K562 (cell line): Measurements from ENCODE around the gene MMS19. TPM values are rescaled to one million over a fixed set of nuclear protein-coding genes. Genes with fewer than 3 reads are reported as not detected.

Source experiments
- ATAC-seq: fragments of 200-7000 bp; cut with Tn5 transposase; 3 replicates; pipeline ENCODE4 v1.9.1; 2020; ENCODE audit warnings: moderate library complexity
- BruUV-seq: library from RNA; stranded (reverse); fragments of 400-500 nt; replicated peaks from 2 replicates; lab custom pipeline; 2021; lab: Mats Ljungman, UMichigan
- CTCF ChIA-PET: fragments of 300-600 bp; formaldehyde crosslinking; extraction: SDS; loops from one replicate; lab custom pipeline; 2021; ENCODE audit warnings: low intra/inter-chr PET ratio; lab: Yijun Ruan, JAX
- POLR2A ChIA-PET: fragments of 300-600, 350-650 bp; sonication (Branson Sonifier 250); formaldehyde crosslinking; extraction: SDS; loops from one replicate; lab custom pipeline; 2021; ENCODE audit warnings: antibody characterized with exemption, inconsistent platforms; lab: Yijun Ruan, JAX
- DNase-seq, 4 experiments: peaks; one replicate each; pipeline versions ENCODE4 v3.0.0 to v3.0.0-alpha.2; 2011 to 2018; ENCODE audit warnings: low spot score in 3 of 4, mixed read lengths in 3 of 4; ENCODE audit errors: extremely low read depth in 1 of 4
- FAIRE-seq: peaks from 2 replicates; lab custom pipeline; 2011; peaks lifted over from hg19 to GRCh38; lab: Jason Lieb, UNC
- H2AFZ ChIP-seq: 2 replicates; pipeline ENCODE4 v1.6.0; 2011; ENCODE audit warnings: low read depth, low read length, control low read depth, inconsistent platforms
- H3K27ac ChIP-seq: fragments of 200-600 bp; 3 replicates; pipeline ENCODE4 v1.8.0; 2011; ENCODE audit warnings: low read depth, mild to moderate bottlenecking, control low read depth, inconsistent platforms, low read length, moderate library complexity, mixed read lengths; ENCODE audit errors: extremely low read depth
- H3K27me3 ChIP-seq, 2 experiments: fragments of 300-600 bp in 1 of 2; 2 replicates in 1 of 2; 3 replicates in 1 of 2; pipeline versions ENCODE4 v1.6.0 to v1.8.0; 2011; ENCODE audit warnings: inconsistent platforms in 2 of 2, low read length in 2 of 2, mild to moderate bottlenecking in 1 of 2, mixed read lengths in 1 of 2, moderate library complexity in 1 of 2; ENCODE audit not compliant: control insufficient read depth in 2 of 2, insufficient read depth in 2 of 2
- H3K36me3 ChIP-seq: fragments of 300-600 bp; 3 replicates; pipeline ENCODE4 v1.8.0; 2011; ENCODE audit warnings: mild to moderate bottlenecking, low read length, inconsistent platforms; ENCODE audit not compliant: control insufficient read depth, insufficient read depth
- H3K4me1 ChIP-seq, 2 experiments: fragments of 200-600 bp in 1 of 2; replicated peaks in 1 of 2; 2 replicates in 1 of 2; 3 replicates in 1 of 2; pipeline versions ENCODE4 v1.5.1 to v1.8.0; 2011; ENCODE audit warnings: inconsistent platforms in 2 of 2, low read length in 2 of 2, mild to moderate bottlenecking in 1 of 2, mixed read lengths in 1 of 2, moderate library complexity in 1 of 2; ENCODE audit not compliant: control insufficient read depth in 2 of 2, insufficient read depth in 2 of 2
- H3K4me2 ChIP-seq: 2 replicates; pipeline ENCODE4 v1.6.1; 2011; ENCODE audit warnings: low read length, control low read depth, inconsistent platforms, mixed read lengths; ENCODE audit not compliant: insufficient read depth
- H3K4me3 ChIP-seq: fragments of 200-600 bp; sonication (generic), shearing (Covaris generic); 2 replicates; pipeline ENCODE4 v1.5.1; 2016; ENCODE audit warnings: control low read depth, inconsistent platforms
- H3K79me2 ChIP-seq: fragments of 200-600 bp; 3 replicates; pipeline ENCODE4 v1.8.0; 2011; ENCODE audit warnings: low read length, inconsistent platforms; ENCODE audit not compliant: control insufficient read depth, insufficient read depth
- H3K9ac ChIP-seq, 2 experiments: 2 replicates each; pipeline versions ENCODE4 v1.6.0 to v1.6.1; 2011; ENCODE audit warnings: low read depth in 2 of 2, low read length in 2 of 2, control low read depth in 1 of 2, inconsistent platforms in 1 of 2, mild to moderate bottlenecking in 1 of 2, mixed read lengths in 1 of 2; ENCODE audit not compliant: insufficient read depth in 1 of 2
- H3K9me1 ChIP-seq: one replicate; pipeline ENCODE4 v1.6.0; 2011; ENCODE audit warnings: inconsistent platforms, mild to moderate bottlenecking, low read length, moderate library complexity; ENCODE audit not compliant: control insufficient read depth, insufficient read depth
- H3K9me3 ChIP-seq: replicated peaks from 2 replicates; pipeline ENCODE4 v1.5.1; 2011; ENCODE audit warnings: low read depth, low read length, inconsistent platforms; ENCODE audit not compliant: control insufficient read depth, insufficient read depth
- H4K20me1 ChIP-seq: replicated peaks from 2 replicates; pipeline ENCODE4 v1.6.1; 2011; ENCODE audit warnings: low read length, inconsistent platforms, mixed read lengths; ENCODE audit not compliant: control insufficient read depth, insufficient read depth
- CHAMP1 ChIP-seq: fragments of 450-650 bp; IDR thresholded peaks from 2 replicates; pipeline ENCODE4 v1.6.1; 2016; ENCODE audit warnings: mild to moderate bottlenecking
- ESRRA ChIP-seq: fragments of 450-650 bp; IDR thresholded peaks from 2 replicates; pipeline ENCODE4 v1.6.1; 2014; ENCODE audit warnings: low read depth, mild to moderate bottlenecking, moderate library complexity, borderline replicate concordance
- FUS ChIP-seq: fragments of 200-400 bp; formaldehyde crosslinking; optimal IDR thresholded peaks from 2 replicates; pipeline ENCODE3; 2017; ENCODE audit warnings: low read depth, low read length
- HLTF ChIP-seq: fragments of 450-650 bp; IDR thresholded peaks from 2 replicates; pipeline ENCODE4 v1.6.1; 2016
- KAT2B ChIP-seq: IDR thresholded peaks from one replicate; pipeline ENCODE4 v1.6.1; 2012; ENCODE audit warnings: low read depth, mild to moderate bottlenecking, control low read depth, inconsistent platforms, low read length, moderate library complexity
- MYBL2 ChIP-seq, 2 experiments: fragments of 450-650 bp in 1 of 2; sonication (generic) in 1 of 2; formaldehyde crosslinking in 1 of 2; IDR thresholded peaks; 2 replicates each; pipeline versions ENCODE4 v1.6.1 to v1.8.1; 2017 to 2022; ENCODE audit warnings: borderline replicate concordance in 1 of 2, inconsistent platforms in 1 of 2, low read depth in 1 of 2, mild to moderate bottlenecking in 1 of 2, missing genetic modification reagents in 1 of 2, moderate library complexity in 1 of 2
- PHB2 ChIP-seq: fragments of 450-650 bp; IDR thresholded peaks from 2 replicates; pipeline ENCODE4 v1.6.1; 2017; ENCODE audit warnings: low read depth
- SAP30 ChIP-seq: fragments of 200-600 bp; sonication (generic); IDR thresholded peaks from 2 replicates; pipeline ENCODE4 v1.6.1; 2012; ENCODE audit warnings: borderline replicate concordance, low read depth, mild to moderate bottlenecking, moderate library complexity, low read length, control low read depth, inconsistent platforms; ENCODE audit not compliant: insufficient read depth, poor library complexity, severe bottlenecking
- SMAD4 ChIP-seq: fragments of 250-450 bp; sonication (Bioruptor Pico); conservative IDR thresholded peaks from 2 replicates; pipeline ENCODE4 v1.8.0; 2021; ENCODE audit warnings: inconsistent platforms, mild to moderate bottlenecking, moderate library complexity
- SNAPC5 ChIP-seq: fragments of 250-450 bp; sonication (Bioruptor Pico); IDR thresholded peaks from 2 replicates; pipeline ENCODE4 v1.8.0; 2021; ENCODE audit warnings: moderate library complexity, mild to moderate bottlenecking, inconsistent platforms
- STAT6 ChIP-seq: sonication (generic); formaldehyde crosslinking; IDR thresholded peaks from 2 replicates; pipeline ENCODE4 v1.8.1; 2023; ENCODE audit warnings: mild to moderate bottlenecking, missing genetic modification reagents
- ZBTB2 ChIP-seq: fragments of 450-650 bp; IDR thresholded peaks from 2 replicates; pipeline ENCODE4 v1.6.1; 2016; ENCODE audit warnings: antibody characterized with exemption
- ZBTB43 ChIP-seq: sonication (generic); formaldehyde crosslinking; IDR thresholded peaks from 2 replicates; pipeline ENCODE4 v1.8.0; 2023; ENCODE audit warnings: mild to moderate bottlenecking, missing genetic modification reagents
- ZNF239 ChIP-seq: fragments of 250-450 bp; sonication (Bioruptor Pico); IDR thresholded peaks from 2 replicates; pipeline ENCODE4 v1.4.0; 2020; ENCODE audit warnings: mild to moderate bottlenecking
- WGBS: fragments of 100-300 bp; shearing (Covaris generic); methylation state at CpG from one replicate; pipeline ENCODE4 v1.1.6; 2016; ENCODE audit warnings: low coverage, mixed read lengths; ENCODE audit not compliant: insufficient coverage; ENCODE audit errors: missing lambda C conversion rate; 5-methylcytosine and 5-hydroxymethylcytosine counted together
- in situ Hi-C: fragments of 300-500 bp; cut with MboI; formaldehyde crosslinking; loops from 4 replicates; pipeline ENCODE4 v1.15.0; 2018; ENCODE audit warnings: inconsistent platforms, mixed read lengths
- intact Hi-C: fragments of 100-400 bp; cut with micrococcal nuclease; formaldehyde crosslinking; loops from 2 replicates; pipeline ENCODE4 v1.14.2; 2022
- polyA plus RNA-seq, 8 experiments: library from polyadenylated mRNA; depleted of rRNA in 4 of 8; stranded (reverse) in 5 of 8; unstranded in 3 of 8; fragments of >200 nt; fragmentation: Nextera tagmentation in 2 of 8; fragmentation: Illumina TruSeq in 1 of 8; extraction: Ambion mirVana in 2 of 8; extraction: Trizol in 1 of 8; gene quantifications; 2 replicates each; pipeline versions ENCODE4 v1.2.1 to v1.2.3, GENCODE V29; 2011 to 2014; ENCODE audit warnings: inconsistent platforms in 1 of 8, missing spikeins in 1 of 8
- total RNA-seq, 7 experiments: library from RNA; depleted of rRNA in 6 of 7; stranded (reverse); fragments of >200 nt in 6 of 7; fragmentation: Illumina TruSeq in 2 of 7; extraction: Trizol in 2 of 7; gene quantifications; 2 replicates each; pipeline versions ENCODE4 v1.2.1 to v1.2.3, GENCODE V29; 2011 to 2021; ENCODE audit warnings: low replicate concordance in 1 of 7

MMS19 gene
- total and polyA plus RNA-seq, 9 of the 15 experiments (the other 6 are each of a cell fraction or from before 2014, with no cell fraction given), result 40.1 to 110 (median 62.9) TPM

GRCh38 chr10:97519342-97519741 lies 21.1 kb upstream of the MMS19 start:
- ChIA-PET CTCF (interaction anchor here (0.6 kb wide), 1 partner anchor 95 kb away, joined by 3 read pairs; no protein-coding TSS in a partner anchor), POLR2A (no interaction called here)
- Histone ChIP-seq H3K4me2 (no peak overlapping the region), H3K4me3 (no peak overlapping the region), H3K9ac (no peak overlapping the region), H3K27ac (no peak overlapping the region), H3K27me3 (peaks cover 21 to 79% of the 10 kb centered on the region in 2 experiments; a peak in 4 of 5 replicates), H4K20me1 (no peaks in the 10 kb centered on the region), H3K79me2 (no peaks in the 10 kb centered on the region), H3K36me3 (no peaks in the 10 kb centered on the region), H3K4me1 (no peaks in the 10 kb centered on the region), H2AFZ (no peak overlapping the region), H3K9me3 (no peaks in the 10 kb centered on the region), H3K9me1 (no peaks in the 10 kb centered on the region)
- intact Hi-C loops, result no loop called here
- no peak for ATAC-seq
- in situ Hi-C loops, result no loop called here
- FAIRE-seq, result no peak
- WGBS, result 0% methylated on average over 2 of the region's 2 CpGs
- no TSS peak for BruUV-seq
- TF ChIP-seq ESRRA (no peak), ZBTB2 (no peak), ZBTB43 (CRISPR knock-in tag) (no peak), SAP30 (no peak), CHAMP1 (no peak), KAT2B (no peak), ZNF239 (CRISPR knock-in tag) (no peak), SNAPC5 (CRISPR knock-in tag) (no peak), MYBL2 (IDR thresholded peaks at IDR 0.05; ENCODE audit: low read depth) (no peak), MYBL2 (CRISPR knock-in tag; IDR thresholded peaks at IDR 0.05; ENCODE audit: borderline replicate concordance) (no peak), SMAD4 (CRISPR knock-in tag) (no peak), FUS (no peak), STAT6 (no peak), HLTF (no peak), PHB2 (no peak)
- DNase-seq, result no peak
